HL-60 (cell line): ENCODE data around the gene MYL12A.

Source experiments
- CTCF ChIP-seq: IDR thresholded peaks from one replicate; pipeline ENCODE4 v1.5.1; 2011; ENCODE audit warnings: low read length, control low read depth, inconsistent platforms; ENCODE audit not compliant: insufficient read depth
- GABPA ChIP-seq: IDR thresholded peaks from 2 replicates; pipeline ENCODE4 v1.6.1; 2012; ENCODE audit warnings: low read depth
- POLR2AphosphoS5 ChIP-seq: IDR thresholded peaks from 2 replicates; pipeline ENCODE4 v1.6.1; 2012; ENCODE audit warnings: low read depth
- REST ChIP-seq: IDR thresholded peaks from 2 replicates; pipeline ENCODE4 v1.6.1; 2012; ENCODE audit warnings: low read depth; ENCODE audit not compliant: insufficient replicate concordance

- TF ChIP-seq CTCF, result no peak
- no peak for TF ChIP-seq REST
- TF ChIP-seq POLR2AphosphoS5, result no peak
- no peak for TF ChIP-seq GABPA
Measured at GRCh38 chr18:3256693-3257626, 9.4 kb downstream of the MYL12A start.
